ENCODE measurements around the gene WNT1. TPM values are rescaled to one million over a fixed set of nuclear protein-coding genes. Genes with fewer than 3 reads are reported as not detected.

WNT1 gene
- total RNA-seq, 2 donors from 2014 or later = not detected

GRCh38 chr12:48966177-48966895 lies 11.8 kb upstream of the WNT1 start:
- H3K27ac ChIP-seq = no peak overlapping the region
- ATAC-seq (no peak), DNase-seq (no peak)
- no peaks in the 10 kb centered on the region for H3K9me3 ChIP-seq
- H3K4me3 ChIP-seq = no peak overlapping the region
- no peak for TF ChIP-seq CTCF (IDR thresholded peaks at IDR 0.05)
- TF ChIP-seq POLR2A (IDR thresholded peaks at IDR 0.05) = no peak
- WGBS, 2 donors = 53 to 77% methylated on average over 13 to 18 of the region's 20 CpGs
- peaks cover 20% of the 10 kb centered on the region for H3K4me1 ChIP-seq
- no peaks in the 10 kb centered on the region for H3K36me3 ChIP-seq (replicated peaks in 1 of 2; ENCODE audit: insufficient read depth in 1 of 2, low read depth in 2 of 2)
- H3K27me3 ChIP-seq = peaks cover 0 to 15% of the 10 kb centered on the region in 2 donors
- intact Hi-C loops (cut with DNase I) = no loop called here

- ATAC-seq (no peak), DNase-seq (no peak)
- 75 to 82% methylated on average over 5 to 7 of the region's 7 CpGs for WGBS, 2 donors
- intact Hi-C loops (cut with DNase I) = no loop called here
- H3K9me3 ChIP-seq = no peaks in the 10 kb centered on the region
- no peaks in the 10 kb centered on the region for H3K36me3 ChIP-seq (replicated peaks in 1 of 2; ENCODE audit: insufficient read depth in 1 of 2, low read depth in 2 of 2)
- TF ChIP-seq POLR2A (IDR thresholded peaks at IDR 0.05) (no peak), CTCF (IDR thresholded peaks at IDR 0.05) (no peak)
- no peak overlapping the region for H3K27ac ChIP-seq
- peaks cover 0 to 30% of the 10 kb centered on the region in 2 donors for H3K27me3 ChIP-seq
- no peak overlapping the region for H3K4me3 ChIP-seq
- peaks cover 27% of the 10 kb centered on the region for H3K4me1 ChIP-seq
Observed at GRCh38 chr12:48967991-48968390, 10.1 kb upstream of the WNT1 start.

GRCh38 chr12:48968467-48968866 lies 9.7 kb upstream of the WNT1 start:
- no peaks in the 10 kb centered on the region for H3K9me3 ChIP-seq
- peaks cover 27% of the 10 kb centered on the region for H3K4me1 ChIP-seq
- ATAC-seq (no peak), DNase-seq (no peak)
- H3K27ac ChIP-seq = no peak overlapping the region
- intact Hi-C loops (cut with DNase I) = no loop called here
- no peak overlapping the region for H3K4me3 ChIP-seq
- peaks cover 0 to 30% of the 10 kb centered on the region in 2 donors for H3K27me3 ChIP-seq
- no peaks in the 10 kb centered on the region for H3K36me3 ChIP-seq (replicated peaks in 1 of 2; ENCODE audit: insufficient read depth in 1 of 2, low read depth in 2 of 2)
- WGBS, 2 donors = 73% methylated on average over 3 of the region's 3 CpGs
- TF ChIP-seq POLR2A (IDR thresholded peaks at IDR 0.05) (no peak), CTCF (IDR thresholded peaks at IDR 0.05) (no peak)

- intact Hi-C loops (cut with DNase I) = no loop called here
- Histone ChIP-seq H3K27ac (no peak overlapping the region), H3K36me3 (replicated peaks in 1 of 2; ENCODE audit: insufficient read depth in 1 of 2, low read depth in 2 of 2) (no peaks in the 10 kb centered on the region), H3K4me1 (peaks cover 27% of the 10 kb centered on the region), H3K9me3 (no peaks in the 10 kb centered on the region), H3K27me3 (peaks cover 0 to 30% of the 10 kb centered on the region in 2 donors), H3K4me3 (no peak overlapping the region)
- TF ChIP-seq POLR2A (IDR thresholded peaks at IDR 0.05) (no peak), CTCF (IDR thresholded peaks at IDR 0.05) (no peak)
- WGBS, 2 donors = 35 to 59% methylated on average over 5 to 8 of the region's 8 CpGs
- no peak for ATAC-seq
- no peak for DNase-seq
Observed at GRCh38 chr12:48969160-48969771, 8.9 kb upstream of the WNT1 start.
